HG03575 (cell line): ENCODE data around the gene ZNF565.
"Not testable (repeated sequence)": the region's sequence is repeated elsewhere in the genome, so short reads cannot be mapped to it uniquely, and the experiment has no call there.

ENCODE experiments used
- ATAC-seq: cut with Tn5 transposase; IDR thresholded peaks from one replicate; pipeline ENCODE4 v1.9.1; 2021; ENCODE audit not compliant: unreplicated experiment, insufficient number of reproducible peaks, low FRiP score; ENCODE audit errors: extremely low read depth

ZNF565 gene

GRCh38 chr19:36152352-36153091, 61.9 kb downstream of the ZNF565 start, which contains the start of gene COX7A1:
COX7A1 (minus strand) TSS chr19:36152447; CDS start chr19:36152407, 40 bp downstream.
- ATAC-seq, result no peak

GRCh38 chr19:36152019-36152351, 62.5 kb downstream of the ZNF565 start:
- no peak for ATAC-seq

GRCh38 chr19:36151144-36152018, 63.1 kb downstream of the ZNF565 start:
- ATAC-seq, result no peak

GRCh38 chr19:36150586-36150985, 63.9 kb downstream of the ZNF565 start:
- ATAC-seq, result no peak

- ATAC-seq, result no peak
Measured at GRCh38 chr19:36149673-36150406, 64.6 kb downstream of the ZNF565 start.

- ATAC-seq, result no peak
Measured at GRCh38 chr19:36144624-36145023, 69.8 kb downstream of the ZNF565 start.

- ATAC-seq, result no peak
Measured at GRCh38 chr19:36142496-36142895, 72.0 kb downstream of the ZNF565 start.

GRCh38 chr19:36142046-36142445, 72.4 kb downstream of the ZNF565 start:
- ATAC-seq, result no peak

GRCh38 chr19:36141039-36141927, 73.2 kb downstream of the ZNF565 start:
- ATAC-seq, result no peak

- ATAC-seq, result no peak
Measured at GRCh38 chr19:36140304-36141038, 74.0 kb downstream of the ZNF565 start.

- ATAC-seq, result peak; percentile 76
Measured at GRCh38 chr19:36139473-36140303, 74.8 kb downstream of the ZNF565 start, which contains the start of gene CAPNS1. CAPNS1 (plus strand) TSS chr19:36140066; CDS start chr19:36141012, 946 bp downstream.

- no peak for ATAC-seq
Measured at GRCh38 chr19:36139120-36139472, 75.4 kb downstream of the ZNF565 start.

GRCh38 chr19:36136964-36137686, 77.3 kb downstream of the ZNF565 start:
- ATAC-seq, result no peak

GRCh38 chr19:36134867-36135266, 79.6 kb downstream of the ZNF565 start:
- ATAC-seq, result not testable (repeated sequence)
